Measurements from ENCODE around the gene ZNHIT6.

DNA sequence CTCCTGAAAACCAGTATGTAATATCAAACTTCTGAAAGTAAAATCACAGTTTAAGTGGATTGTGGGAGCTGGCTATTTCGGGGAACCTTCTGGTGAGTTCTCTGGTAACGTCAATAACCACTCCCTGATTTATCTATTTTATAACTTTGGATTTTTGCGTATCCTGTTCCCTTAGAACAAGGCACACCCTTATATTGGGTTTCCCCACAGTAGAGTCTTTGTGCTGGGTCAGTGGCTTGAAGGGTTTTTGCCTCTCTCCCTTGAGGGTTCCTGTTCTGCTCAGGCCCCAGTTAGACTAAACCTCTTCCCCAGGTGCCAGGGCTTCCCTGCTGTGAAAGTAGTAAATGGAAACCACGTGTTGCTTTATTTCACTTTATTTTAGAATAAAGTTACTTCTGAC, 106.3 kb downstream of the ZNHIT6 start:
- TF ChIP-seq, protein P1, sequence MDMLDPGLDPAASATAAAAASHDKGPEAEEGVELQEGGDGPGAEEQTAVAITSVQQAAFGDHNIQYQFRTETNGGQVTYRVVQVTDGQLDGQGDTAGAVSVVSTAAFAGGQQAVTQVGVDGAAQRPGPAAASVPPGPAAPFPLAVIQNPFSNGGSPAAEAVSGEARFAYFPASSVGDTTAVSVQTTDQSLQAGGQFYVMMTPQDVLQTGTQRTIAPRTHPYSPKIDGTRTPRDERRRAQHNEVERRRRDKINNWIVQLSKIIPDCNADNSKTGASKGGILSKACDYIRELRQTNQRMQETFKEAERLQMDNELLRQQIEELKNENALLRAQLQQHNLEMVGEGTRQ (IDR thresholded peaks at IDR 0.05; ENCODE audit: borderline replicate concordance, low read depth, low read length) = no peak
- TF ChIP-seq, protein P2, sequence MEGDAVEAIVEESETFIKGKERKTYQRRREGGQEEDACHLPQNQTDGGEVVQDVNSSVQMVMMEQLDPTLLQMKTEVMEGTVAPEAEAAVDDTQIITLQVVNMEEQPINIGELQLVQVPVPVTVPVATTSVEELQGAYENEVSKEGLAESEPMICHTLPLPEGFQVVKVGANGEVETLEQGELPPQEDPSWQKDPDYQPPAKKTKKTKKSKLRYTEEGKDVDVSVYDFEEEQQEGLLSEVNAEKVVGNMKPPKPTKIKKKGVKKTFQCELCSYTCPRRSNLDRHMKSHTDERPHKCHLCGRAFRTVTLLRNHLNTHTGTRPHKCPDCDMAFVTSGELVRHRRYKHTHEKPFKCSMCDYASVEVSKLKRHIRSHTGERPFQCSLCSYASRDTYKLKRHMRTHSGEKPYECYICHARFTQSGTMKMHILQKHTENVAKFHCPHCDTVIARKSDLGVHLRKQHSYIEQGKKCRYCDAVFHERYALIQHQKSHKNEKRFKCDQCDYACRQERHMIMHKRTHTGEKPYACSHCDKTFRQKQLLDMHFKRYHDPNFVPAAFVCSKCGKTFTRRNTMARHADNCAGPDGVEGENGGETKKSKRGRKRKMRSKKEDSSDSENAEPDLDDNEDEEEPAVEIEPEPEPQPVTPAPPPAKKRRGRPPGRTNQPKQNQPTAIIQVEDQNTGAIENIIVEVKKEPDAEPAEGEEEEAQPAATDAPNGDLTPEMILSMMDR (IDR thresholded peaks at IDR 0.05 in 2 of 3, conservative IDR thresholded peaks at IDR 0.05 in 1 of 3; ENCODE audit: control insufficient read depth in 2 of 3, extremely low read depth in 1 of 3, insufficient read depth in 1 of 3, low read depth in 3 of 3, low read length in 3 of 3) = no peak
- TF ChIP-seq RCOR1 (conservative IDR thresholded peaks at IDR 0.05; ENCODE audit: low read depth, low read length) = no peak
- TF ChIP-seq SP1 (IDR thresholded peaks at IDR 0.05; ENCODE audit: low read depth, low read length) = no peak
- no peak for TF ChIP-seq POLR2AphosphoS5 (IDR thresholded peaks at IDR 0.05; ENCODE audit: low read length)

Data from GM12878 (cell line).